Naive B cell (primary cell): ENCODE data around the gene APOL6. TPM values are rescaled to one million over a fixed set of nuclear protein-coding genes. Genes with fewer than 3 reads are reported as not detected.

Experiments
- ATAC-seq, 2 donors: fragments of 150-1000 bp; cut with Tn5 transposase; 2 replicates each; pipeline ENCODE4 v1.10.0; 2021; ENCODE audit warnings: low read depth in 2 of 2, mild to moderate bottlenecking in 2 of 2, moderate library complexity in 2 of 2
- DNase-seq: peaks from one replicate; pipeline ENCODE4 v3.0.0; 2022
- H3K27ac Mint-ChIP-seq, 6 donors: one replicate each; pipeline ENCODE4 v1.8.0; 2020 to 2022; ENCODE audit warnings: mild to moderate bottlenecking in 6 of 6, mixed read lengths in 6 of 6, moderate library complexity in 5 of 6, inconsistent platforms in 2 of 6
- H3K27me3 Mint-ChIP-seq, 3 donors: one replicate each; pipeline ENCODE4 v1.8.0; 2021 to 2022; ENCODE audit warnings: mixed read lengths in 3 of 3, mild to moderate bottlenecking in 1 of 3
- H3K36me3 Mint-ChIP-seq, 2 donors: one replicate each; pipeline ENCODE4 v1.8.0; 2020 to 2022; ENCODE audit warnings: mixed read lengths in 2 of 2, inconsistent platforms in 1 of 2, mild to moderate bottlenecking in 1 of 2
- H3K4me1 Mint-ChIP-seq, 3 donors: one replicate each; pipeline ENCODE4 v1.8.0; 2020 to 2022; ENCODE audit warnings: mixed read lengths in 3 of 3, inconsistent platforms in 1 of 3, mild to moderate bottlenecking in 1 of 3, moderate library complexity in 1 of 3
- H3K4me3 Mint-ChIP-seq, 8 donors: one replicate each; pipeline ENCODE4 v1.8.0; 2020 to 2022; ENCODE audit warnings: mild to moderate bottlenecking in 8 of 8, mixed read lengths in 8 of 8, moderate library complexity in 8 of 8, inconsistent platforms in 2 of 8
- H3K9me3 Mint-ChIP-seq, 7 donors: one replicate each; pipeline ENCODE4 v1.8.0; 2020 to 2022; ENCODE audit warnings: mixed read lengths in 7 of 7, mild to moderate bottlenecking in 5 of 7, inconsistent platforms in 2 of 7, moderate library complexity in 1 of 7
- polyA plus RNA-seq, 6 donors: library from polyadenylated mRNA; unstranded; fragments of 300-500 nt; fragmentation: Illumina TruSeq; gene quantifications; one replicate each; pipeline ENCODE4 v1.2.3, GENCODE V29; 2021; ENCODE audit warnings: low read depth in 6 of 6

The APOL6 gene
- 1 to 10 TPM; 1.4 to 2.8 (median 2.0) TPM for polyA plus RNA-seq

GRCh38 chr22:35648066-35649025 is at the start of gene APOL6:
TSS of gene APOL6 (plus strand) at chr22:35648446. CDS start at chr22:35656426, 7,980 bp downstream.
- Mint-ChIP-seq H3K27ac (peak within 1 kb of the TSS; percentile 92 to 99 (median 97)), H3K4me1 (peaks cover 25 to 35% (median 27%) of the 10 kb centered on the region in 3 donors), H3K36me3 (no peaks in the 10 kb centered on the region), H3K9me3 (no peaks in the 10 kb centered on the region), H3K27me3 (no peaks in the 10 kb centered on the region), H3K4me3 (peak within 1 kb of the TSS; percentile 93 to 100 (median 98))
- ATAC-seq = peak; percentile 71 to 77
- peak; percentile 40 for DNase-seq

GRCh38 chr22:35599364-35599763 is 48.9 kb upstream of the APOL6 start:
- DNase-seq (no peak), ATAC-seq (no peak)
- no peaks in the 10 kb centered on the region for H3K4me1 Mint-ChIP-seq
- peaks cover 0 to 11% (median 5%) of the 10 kb centered on the region in 3 donors for H3K27me3 Mint-ChIP-seq
- H3K4me3 Mint-ChIP-seq = no peak overlapping the region
- H3K36me3 Mint-ChIP-seq = no peaks in the 10 kb centered on the region
- peaks cover 0 to 2% (median 0%) of the 10 kb centered on the region in 7 donors for H3K9me3 Mint-ChIP-seq
- H3K27ac Mint-ChIP-seq = no peak overlapping the region

- Mint-ChIP-seq H3K4me3 (no peak overlapping the region), H3K9me3 (peaks cover 0 to 2% (median 0%) of the 10 kb centered on the region in 7 donors), H3K4me1 (no peaks in the 10 kb centered on the region), H3K36me3 (no peaks in the 10 kb centered on the region), H3K27me3 (peaks cover 3 to 6% (median 5%) of the 10 kb centered on the region in 3 donors), H3K27ac (no peak overlapping the region)
- ATAC-seq (no peak), DNase-seq (no peak)
Measured at GRCh38 chr22:35600476-35600875, 47.8 kb upstream of the APOL6 start.

- ATAC-seq (no peak), DNase-seq (no peak)
- Mint-ChIP-seq H3K27me3 (peaks cover 5 to 7% (median 5%) of the 10 kb centered on the region in 3 donors), H3K27ac (no peak overlapping the region), H3K9me3 (peaks cover 0 to 2% (median 0%) of the 10 kb centered on the region in 7 donors), H3K36me3 (no peaks in the 10 kb centered on the region), H3K4me1 (no peaks in the 10 kb centered on the region), H3K4me3 (no peak overlapping the region)
Measured at GRCh38 chr22:35601013-35601580, 47.1 kb upstream of the APOL6 start.

- no peak overlapping the region for H3K27ac Mint-ChIP-seq
Measured at GRCh38 chr22:35601743-35602615, 46.3 kb upstream of the APOL6 start.

GRCh38 chr22:35604621-35605368 is 43.5 kb upstream of the APOL6 start:
- Mint-ChIP-seq H3K27me3 (peaks cover 21 to 41% (median 37%) of the 10 kb centered on the region in 3 donors), H3K27ac (no peak overlapping the region), H3K4me1 (peaks cover 0 to 2% (median 0%) of the 10 kb centered on the region in 3 donors), H3K36me3 (no peaks in the 10 kb centered on the region), H3K4me3 (no peak overlapping the region), H3K9me3 (no peaks in the 10 kb centered on the region)
- ATAC-seq = no peak
- no peak for DNase-seq

More at GRCh38 chr22:35601743-35602615, 46.3 kb upstream of the APOL6 start:
- H3K36me3 Mint-ChIP-seq = no peaks in the 10 kb centered on the region
- peaks cover 9 to 12% (median 11%) of the 10 kb centered on the region in 3 donors for H3K27me3 Mint-ChIP-seq
- H3K9me3 Mint-ChIP-seq = no peaks in the 10 kb centered on the region
- H3K4me3 Mint-ChIP-seq = no peak overlapping the region
- no peak for ATAC-seq
- no peaks in the 10 kb centered on the region for H3K4me1 Mint-ChIP-seq
- DNase-seq = no peak

GRCh38 chr22:35605369-35605680 is 42.9 kb upstream of the APOL6 start:
- no peak overlapping the region for H3K27ac Mint-ChIP-seq
- H3K4me1 Mint-ChIP-seq = peaks cover 0 to 2% (median 0%) of the 10 kb centered on the region in 3 donors
- H3K4me3 Mint-ChIP-seq = no peak overlapping the region
- H3K36me3 Mint-ChIP-seq = no peaks in the 10 kb centered on the region
- ATAC-seq (no peak), DNase-seq (no peak)
- H3K27me3 Mint-ChIP-seq = peaks cover 21 to 46% (median 42%) of the 10 kb centered on the region in 3 donors
- H3K9me3 Mint-ChIP-seq = no peaks in the 10 kb centered on the region

- Mint-ChIP-seq H3K9me3 (no peaks in the 10 kb centered on the region), H3K4me3 (no peak overlapping the region), H3K36me3 (no peaks in the 10 kb centered on the region), H3K27ac (no peak overlapping the region), H3K4me1 (peaks cover 0 to 6% (median 0%) of the 10 kb centered on the region in 3 donors), H3K27me3 (peaks cover 21 to 51% (median 45%) of the 10 kb centered on the region in 3 donors)
- ATAC-seq = no peak
- DNase-seq = no peak
Measured at GRCh38 chr22:35605851-35606481, 42.3 kb upstream of the APOL6 start.

GRCh38 chr22:35606916-35607315 is 41.3 kb upstream of the APOL6 start:
- Mint-ChIP-seq H3K4me1 (peaks cover 6 to 16% (median 6%) of the 10 kb centered on the region in 3 donors), H3K27me3 (peaks cover 21 to 51% (median 45%) of the 10 kb centered on the region in 3 donors), H3K9me3 (no peaks in the 10 kb centered on the region), H3K4me3 (no peak overlapping the region), H3K36me3 (no peaks in the 10 kb centered on the region), H3K27ac (no peak overlapping the region)
- DNase-seq = no peak
- no peak for ATAC-seq

- no peak for DNase-seq
- ATAC-seq = no peak
- Mint-ChIP-seq H3K36me3 (no peaks in the 10 kb centered on the region), H3K4me3 (no peak overlapping the region), H3K4me1 (peaks cover 8 to 23% (median 11%) of the 10 kb centered on the region in 3 donors), H3K9me3 (no peaks in the 10 kb centered on the region), H3K27ac (no peak overlapping the region), H3K27me3 (peaks cover 21 to 51% (median 45%) of the 10 kb centered on the region in 3 donors)
Measured at GRCh38 chr22:35608088-35608487, 40.2 kb upstream of the APOL6 start.

- Mint-ChIP-seq H3K9me3 (no peaks in the 10 kb centered on the region), H3K4me1 (peaks cover 8 to 23% (median 11%) of the 10 kb centered on the region in 3 donors), H3K36me3 (no peaks in the 10 kb centered on the region), H3K27me3 (peaks cover 21 to 51% (median 45%) of the 10 kb centered on the region in 3 donors), H3K4me3 (no peak overlapping the region), H3K27ac (peak overlapping the region in 1 of 6 donors; percentile 62)
- no peak for DNase-seq
- ATAC-seq = no peak
Measured at GRCh38 chr22:35609261-35609660, 39.0 kb upstream of the APOL6 start.

GRCh38 chr22:35609761-35610160 is 38.5 kb upstream of the APOL6 start:
- DNase-seq = no peak
- Mint-ChIP-seq H3K27ac (no peak overlapping the region), H3K27me3 (peaks cover 25 to 51% (median 45%) of the 10 kb centered on the region in 3 donors), H3K9me3 (no peaks in the 10 kb centered on the region), H3K36me3 (no peaks in the 10 kb centered on the region), H3K4me1 (peaks cover 8 to 25% (median 11%) of the 10 kb centered on the region in 3 donors), H3K4me3 (no peak overlapping the region)
- ATAC-seq = no peak
